HCT116 (cell line): ENCODE data around the gene SPRYD7. TPM values are rescaled to one million over a fixed set of nuclear protein-coding genes. Genes with fewer than 3 reads are reported as not detected.
"Not testable (repeated sequence)": the region's sequence is repeated elsewhere in the genome, so short reads cannot be mapped to it uniquely, and the experiment has no call there.

Experiments
- ATAC-seq: fragments of 200-7000 bp; cut with Tn5 transposase; 2 replicates; pipeline ENCODE4 v1.9.1; 2020; ENCODE audit warnings: mild to moderate bottlenecking, moderate library complexity
- BruUV-seq: library from RNA; stranded (reverse); fragments of 400-500 nt; replicated peaks from 2 replicates; lab custom pipeline; 2021; lab: Mats Ljungman, UMichigan
- CTCF ChIA-PET: fragments of 300-600 bp; sonication (Branson Sonifier 250); formaldehyde crosslinking; loops from one replicate; lab custom pipeline; 2021; ENCODE audit warnings: antibody characterized with exemption; lab: Charles Lee
- POLR2A ChIA-PET: fragments of 300-600, 350-600 bp; sonication (Branson Sonifier 250); formaldehyde crosslinking; loops from one replicate; lab custom pipeline; 2021; ENCODE audit warnings: antibody characterized with exemption; lab: Charles Lee
- RAD21 ChIA-PET, 2 experiments: fragments of 300-600 bp; sonication (Branson Sonifier 250); formaldehyde crosslinking; loops; one replicate each; lab custom pipeline; 2023; ENCODE audit warnings: low total read pairs in 2 of 2; ENCODE audit not compliant: uncharacterized antibody in 2 of 2, unreplicated experiment in 2 of 2, low non-redundant PET in 1 of 2; lab: Charles Lee
- DNase-seq: peaks from one replicate; pipeline ENCODE4 v3.0.0-alpha.2; 2010; ENCODE audit warnings: low read depth, low spot score
- H2AFZ ChIP-seq: fragments of 200-600 bp; shearing (Covaris generic), sonication (generic); 2 replicates; pipeline ENCODE4 v1.6.1; 2017; ENCODE audit warnings: low read depth, mixed run types, mixed read lengths, antibody characterized with exemption, low read length; ENCODE audit not compliant: poor library complexity, severe bottlenecking
- H3K27ac ChIP-seq: 2 replicates; pipeline ENCODE4 v1.5.1; 2012; ENCODE audit warnings: low read depth, low read length
- H3K27me3 ChIP-seq: fragments of 200-600 bp; sonication (generic); 2 replicates; pipeline ENCODE4 v1.6.1; 2016; ENCODE audit warnings: mixed run types, low read length, mixed read lengths; ENCODE audit not compliant: insufficient read depth
- H3K36me3 ChIP-seq, 2 experiments: fragments of 200-500 bp in 1 of 2; fragments of 200-600 bp in 1 of 2; sonication (Bioruptor generic) in 1 of 2; sonication (generic) in 1 of 2; 2 replicates each; pipeline versions ENCODE4 v1.5.1 to v1.6.1; 2014 to 2016; ENCODE audit warnings: low read length in 2 of 2, inconsistent platforms in 1 of 2, mixed read lengths in 1 of 2, mixed run types in 1 of 2; ENCODE audit not compliant: insufficient read depth in 2 of 2, control insufficient read depth in 1 of 2
- H3K4me1 ChIP-seq, 2 experiments: fragments of 200-600 bp in 1 of 2; sonication (generic) in 1 of 2; 2 replicates each; pipeline versions ENCODE4 v1.5.1 to v1.6.1; 2012 to 2017; ENCODE audit warnings: low read length in 2 of 2, inconsistent platforms in 1 of 2, mild to moderate bottlenecking in 1 of 2, mixed read lengths in 1 of 2, mixed run types in 1 of 2, moderate library complexity in 1 of 2; ENCODE audit not compliant: insufficient read depth in 2 of 2, control insufficient read depth in 1 of 2
- H3K4me2 ChIP-seq: fragments of 200-600 bp; sonication (generic); 2 replicates; pipeline ENCODE4 v1.6.1; 2017; ENCODE audit warnings: mixed run types, low read length, mixed read lengths
- H3K4me3 ChIP-seq, 2 experiments: fragments of 200-600 bp in 1 of 2; sonication (generic) in 1 of 2; replicated peaks in 1 of 2; 2 replicates each; pipeline ENCODE4 v1.5.1; 2011 to 2016; ENCODE audit warnings: low read length in 2 of 2, control low read depth in 1 of 2, low read depth in 1 of 2, mild to moderate bottlenecking in 1 of 2, mixed read lengths in 1 of 2, mixed run types in 1 of 2
- H3K79me2 ChIP-seq: fragments of 200-600 bp; sonication (generic); 2 replicates; pipeline ENCODE4 v1.6.1; 2017; ENCODE audit warnings: mild to moderate bottlenecking, mixed run types, low read length, moderate library complexity, mixed read lengths; ENCODE audit not compliant: insufficient read depth
- H3K9ac ChIP-seq: fragments of 200-600 bp; sonication (generic); 2 replicates; pipeline ENCODE4 v1.6.1; 2016; ENCODE audit warnings: low read length, mixed read lengths
- H3K9me2 ChIP-seq: fragments of 200-600 bp; sonication (generic), shearing (Covaris generic); 2 replicates; pipeline ENCODE4 v1.6.1; 2017; ENCODE audit warnings: mixed run types, mild to moderate bottlenecking, moderate library complexity; ENCODE audit not compliant: insufficient read depth
- H3K9me3 ChIP-seq, 2 experiments: fragments of 200-500 bp in 1 of 2; fragments of 200-600 bp in 1 of 2; sonication (Bioruptor generic) in 1 of 2; sonication (generic) in 1 of 2; 2 replicates each; pipeline ENCODE4 v1.6.1; 2014 to 2017; ENCODE audit warnings: low read length in 2 of 2, mixed read lengths in 2 of 2, inconsistent platforms in 1 of 2, low read depth in 1 of 2, mild to moderate bottlenecking in 1 of 2, mixed run types in 1 of 2, moderate library complexity in 1 of 2; ENCODE audit not compliant: control insufficient read depth in 1 of 2, insufficient read depth in 1 of 2
- H4K20me1 ChIP-seq: fragments of 200-600 bp; sonication (generic), shearing (Covaris generic); 2 replicates; pipeline ENCODE4 v1.6.1; 2017; ENCODE audit warnings: mixed run types, mild to moderate bottlenecking, moderate library complexity; ENCODE audit not compliant: insufficient read depth
- CBX3 ChIP-seq: IDR thresholded peaks from 2 replicates; pipeline ENCODE4 v1.6.1; 2012; ENCODE audit warnings: low read depth
- CEBPB ChIP-seq: IDR thresholded peaks from 2 replicates; pipeline ENCODE4 v1.6.1; 2012; ENCODE audit warnings: low read depth
- ELF1 ChIP-seq: IDR thresholded peaks from 2 replicates; pipeline ENCODE4 v1.6.1; 2012; ENCODE audit warnings: low read depth, borderline replicate concordance
- SP1 ChIP-seq: IDR thresholded peaks from 2 replicates; pipeline ENCODE4 v1.6.1; 2012; ENCODE audit warnings: low read depth
- SRF ChIP-seq: IDR thresholded peaks from 2 replicates; pipeline ENCODE4 v1.6.1; 2012; ENCODE audit warnings: low read depth
- YY1 ChIP-seq: IDR thresholded peaks from 2 replicates; pipeline ENCODE4 v1.6.1; 2011; ENCODE audit warnings: low read length, low read depth, moderate library complexity, mild to moderate bottlenecking; ENCODE audit not compliant: insufficient replicate concordance; ENCODE audit errors: extremely low read depth
- ZFX ChIP-seq: fragments of 450-650 bp; IDR thresholded peaks from 2 replicates; pipeline ENCODE4 v1.6.1; 2017
- intact Hi-C: fragments of 100-400 bp; cut with micrococcal nuclease; formaldehyde crosslinking; loops from 2 replicates; pipeline ENCODE4 v1.10.0; 2022
- total RNA-seq: library from RNA; stranded (reverse); gene quantifications from one replicate; pipeline ENCODE4 v1.2.1, GENCODE V29; 2021; ENCODE audit not compliant: unreplicated experiment

The SPRYD7 gene
- total RNA-seq, 1 experiment from 2014 or later, result 11.3 TPM

DNA sequence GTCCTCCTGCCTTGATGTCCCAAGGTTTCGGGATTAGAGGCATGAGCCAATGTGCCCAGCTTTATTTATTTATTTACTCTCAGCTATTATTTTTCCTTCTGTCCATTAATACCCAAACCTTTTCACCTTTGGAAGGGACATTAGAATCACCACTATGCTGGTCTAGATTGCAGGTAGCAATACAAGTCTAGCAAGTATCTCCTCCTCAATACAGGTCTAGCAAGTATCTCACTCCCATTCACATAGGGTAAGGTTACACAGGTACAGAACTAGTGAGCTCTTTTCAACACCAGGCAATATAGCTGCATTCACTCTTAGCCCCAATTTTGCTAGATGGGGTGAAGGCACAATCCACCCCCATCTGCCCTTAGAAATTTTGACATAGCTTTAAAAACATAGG is 17.4 kb upstream of the SPRYD7 start:
- Histone ChIP-seq H3K4me3 (no peak overlapping the region), H3K27ac (no peak overlapping the region), H3K36me3 (no peaks in the 10 kb centered on the region), H3K9ac (no peak overlapping the region), H3K4me2 (no peak overlapping the region), H3K27me3 (no peaks in the 10 kb centered on the region), H3K9me3 (no peaks in the 10 kb centered on the region), H4K20me1 (no peaks in the 10 kb centered on the region), H2AFZ (no peak overlapping the region), H3K4me1 (no peaks in the 10 kb centered on the region), H3K9me2 (no peaks in the 10 kb centered on the region), H3K79me2 (no peaks in the 10 kb centered on the region)
- RAD21 ChIA-PET, result no interaction called here
- intact Hi-C loops, result no loop called here
- CTCF ChIA-PET, result interaction anchor here (0.7 kb wide), 1 partner anchor 17 kb away, joined by 3 read pairs; the partner anchor contains the start of gene SPRYD7
- no peak for ATAC-seq
- no peak for DNase-seq
- BruUV-seq, result no TSS peak
- POLR2A ChIA-PET, result no interaction called here
- TF ChIP-seq CEBPB (no peak), YY1 (no peak), CBX3 (no peak), ELF1 (no peak), SP1 (no peak)

DNA sequence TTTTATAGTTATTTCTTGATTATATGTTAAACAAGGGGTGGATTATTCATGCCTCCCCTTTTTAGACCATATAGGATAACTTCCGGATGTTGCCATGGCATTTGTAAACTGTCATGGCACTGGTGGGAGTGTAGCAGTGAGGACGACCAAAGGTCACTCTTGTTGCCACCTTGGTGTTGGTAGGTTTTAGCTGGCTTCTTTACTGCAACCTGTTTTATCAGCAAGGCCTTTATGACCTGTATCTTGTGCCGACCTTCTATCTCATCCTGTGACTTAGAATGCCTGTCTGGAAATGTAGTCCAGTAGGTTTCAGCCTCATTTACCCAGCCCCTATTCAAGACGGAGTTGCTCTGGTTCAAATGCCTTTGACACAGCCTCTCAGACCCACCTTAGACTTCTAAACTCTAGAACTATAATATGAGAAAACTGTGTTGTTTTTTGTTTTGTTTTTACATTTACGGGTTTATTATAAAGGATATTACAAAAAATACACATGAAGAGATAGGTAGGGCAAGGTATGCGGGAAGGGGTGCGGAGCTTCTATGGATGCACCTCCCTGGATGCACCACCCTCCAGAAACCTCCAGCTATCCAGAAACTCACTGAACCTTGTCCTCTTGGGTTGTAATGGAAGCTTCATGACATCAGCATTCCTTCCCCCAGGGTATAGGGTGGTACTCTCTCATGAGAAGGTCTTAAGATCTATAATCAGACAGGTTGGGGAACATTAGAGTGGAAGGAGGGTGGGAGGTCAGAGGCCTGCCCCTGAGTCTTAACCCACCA is 15.8 kb upstream of the SPRYD7 start:
- Histone ChIP-seq H3K4me2 (no peak overlapping the region), H3K27me3 (no peaks in the 10 kb centered on the region), H2AFZ (no peak overlapping the region), H3K27ac (no peak overlapping the region), H3K9me2 (no peaks in the 10 kb centered on the region), H3K9ac (no peak overlapping the region), H3K4me3 (no peak overlapping the region), H3K36me3 (no peaks in the 10 kb centered on the region), H3K79me2 (no peaks in the 10 kb centered on the region), H3K4me1 (no peaks in the 10 kb centered on the region), H3K9me3 (no peaks in the 10 kb centered on the region), H4K20me1 (no peaks in the 10 kb centered on the region)
- ChIA-PET CTCF (no interaction called here), RAD21 (no interaction called here), POLR2A (no interaction called here)
- DNase-seq, result no peak
- BruUV-seq, result no TSS peak
- TF ChIP-seq ZFX, result no peak
- no peak for TF ChIP-seq SRF
- ATAC-seq, result no peak
- intact Hi-C loops, result no loop called here

DNA sequence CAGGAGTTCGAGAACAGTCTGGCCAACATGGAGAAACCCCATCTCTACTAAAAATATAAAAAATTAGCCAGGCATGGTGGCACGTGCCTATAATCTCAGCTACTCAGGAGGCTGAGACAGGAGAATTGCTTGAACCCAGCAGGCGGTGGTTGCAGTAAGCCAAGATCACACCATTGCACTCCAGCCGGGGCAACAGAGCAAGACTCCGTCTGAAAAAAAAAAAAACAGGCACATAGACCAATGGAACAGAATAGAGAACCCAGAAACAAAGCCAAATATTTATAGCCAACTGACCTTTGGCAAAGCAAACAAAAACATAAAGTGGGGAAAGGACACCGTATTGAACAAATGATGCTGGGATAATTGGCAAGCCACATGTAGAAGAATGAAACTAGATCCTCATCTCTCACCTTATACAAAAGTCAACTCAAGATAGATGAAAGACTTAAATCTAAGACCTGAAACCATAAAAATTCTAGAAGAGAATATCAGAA is 12.7 kb upstream of the SPRYD7 start:
- ATAC-seq, H2AFZ ChIP-seq, H4K20me1 ChIP-seq, H3K27ac ChIP-seq, H3K9ac ChIP-seq, DNase-seq, H3K9me3 ChIP-seq, H3K79me2 ChIP-seq, H3K4me2 ChIP-seq, H3K27me3 ChIP-seq, H3K4me1 ChIP-seq, H3K4me3 ChIP-seq, intact Hi-C loops, H3K36me3 ChIP-seq, BruUV-seq, H3K9me2 ChIP-seq, POLR2A ChIA-PET, RAD21 ChIA-PET: not testable (repeated sequence)
- CTCF ChIA-PET, result interaction anchor here (0.8 kb wide), 1 partner anchor 13 kb away, joined by 4 read pairs; the partner anchor contains the start of gene SPRYD7
